Fibroblast of skin of left biceps (primary cell): ENCODE results near the gene BEND3.
A peak's percentile ranks its signal among the peaks of the same experiment; 100 is the strongest.
"Not testable (repeated sequence)": the region's sequence is repeated elsewhere in the genome, so short reads cannot be mapped to it uniquely, and the experiment has no call there.

Source experiments
- DNase-seq, 2 experiments: peaks; one replicate each; pipeline ENCODE4 v3.0.0-alpha.2; 2013; ENCODE audit warnings: low read depth in 2 of 2

BEND3 gene

GRCh38 chr6:107121266-107121665 is 6.0 kb upstream of the BEND3 start:
- DNase-seq, result no peak

- DNase-seq, result no peak
Observed at GRCh38 chr6:107120404-107120803, 5.1 kb upstream of the BEND3 start.

- DNase-seq, result no peak
Observed at GRCh38 chr6:107118976-107119375, 3.7 kb upstream of the BEND3 start.

GRCh38 chr6:107118540-107118939 is 3.2 kb upstream of the BEND3 start:
- DNase-seq, result not testable (repeated sequence)

- no peak for DNase-seq
Observed at GRCh38 chr6:107116931-107117330, 1.6 kb upstream of the BEND3 start.

GRCh38 chr6:107116328-107116892 is 1.1 kb upstream of the BEND3 start:
- no peak for DNase-seq

GRCh38 chr6:107115695-107116327 is 496 bp upstream of the BEND3 start:
- DNase-seq, result no peak

GRCh38 chr6:107114213-107114925 is 946 bp downstream of the BEND3 start:
- DNase-seq, result peak; percentile 62 to 64

GRCh38 chr6:107110200-107110599 is 5.1 kb downstream of the BEND3 start:
- no peak for DNase-seq

- no peak for DNase-seq
Observed at GRCh38 chr6:107108201-107108890, 7.0 kb downstream of the BEND3 start.

- DNase-seq, result no peak
Observed at GRCh38 chr6:107107791-107108190, 7.5 kb downstream of the BEND3 start.

GRCh38 chr6:107106165-107106564 is 9.2 kb downstream of the BEND3 start:
- DNase-seq, result no peak

- DNase-seq, result no peak
Observed at GRCh38 chr6:107105511-107106116, 9.7 kb downstream of the BEND3 start.

GRCh38 chr6:107103082-107103481 is 12.2 kb downstream of the BEND3 start:
- DNase-seq, result no peak

- no peak for DNase-seq
Observed at GRCh38 chr6:107102414-107102805, 12.9 kb downstream of the BEND3 start.

GRCh38 chr6:107101686-107102413 is 13.5 kb downstream of the BEND3 start:
- no peak for DNase-seq

GRCh38 chr6:107101211-107101610 is 14.1 kb downstream of the BEND3 start:
- no peak for DNase-seq

GRCh38 chr6:107098436-107099307 is 16.6 kb downstream of the BEND3 start:
- no peak for DNase-seq

- DNase-seq, result not testable (repeated sequence)
Observed at GRCh38 chr6:107084459-107084858, 30.9 kb downstream of the BEND3 start.

GRCh38 chr6:107083921-107084320 is 31.4 kb downstream of the BEND3 start:
- no peak for DNase-seq
